Hepatocyte (in vitro differentiated cells): Measurements from ENCODE around the gene BIRC5. TPM values are rescaled to one million over a fixed set of nuclear protein-coding genes. Genes with fewer than 3 reads are reported as not detected.

ENCODE experiments used
- DNase-seq: peaks from one replicate; pipeline ENCODE4 v3.0.0-alpha.2; 2016; ENCODE audit warnings: low spot score
- H2AFZ ChIP-seq: fragments of 200-600 bp; sonication (generic); 2 replicates; pipeline ENCODE4 v1.6.0; 2016; ENCODE audit warnings: antibody characterized with exemption, mild to moderate bottlenecking
- H3K27ac ChIP-seq: fragments of 200-600 bp; sonication (generic); 2 replicates; pipeline ENCODE4 v1.5.1; 2016; ENCODE audit warnings: mild to moderate bottlenecking
- H3K27me3 ChIP-seq: fragments of 200-600 bp; sonication (generic); 2 replicates; pipeline ENCODE4 v1.6.1; 2016
- H3K36me3 ChIP-seq: fragments of 200-600 bp; sonication (generic); replicated peaks from 2 replicates; pipeline ENCODE4 v1.5.1; 2016; ENCODE audit warnings: low read depth; ENCODE audit not compliant: insufficient read depth
- H3K4me1 ChIP-seq: fragments of 200-600 bp; sonication (generic); 2 replicates; pipeline ENCODE4 v1.5.1; 2016; ENCODE audit warnings: mild to moderate bottlenecking, moderate library complexity; ENCODE audit not compliant: insufficient read depth
- H3K4me2 ChIP-seq: fragments of 200-600 bp; sonication (generic); 2 replicates; pipeline ENCODE4 v1.6.0; 2016
- H3K4me3 ChIP-seq: fragments of 200-600 bp; sonication (generic); 2 replicates; pipeline ENCODE4 v1.5.1; 2016; ENCODE audit warnings: mild to moderate bottlenecking
- H3K79me2 ChIP-seq: fragments of 200-600 bp; sonication (generic); 2 replicates; pipeline ENCODE4 v1.6.0; 2017; ENCODE audit warnings: mild to moderate bottlenecking
- H3K9me2 ChIP-seq: fragments of 200-600 bp; sonication (generic); replicated peaks from 2 replicates; pipeline ENCODE4 v1.6.0; 2017; ENCODE audit warnings: mild to moderate bottlenecking; ENCODE audit not compliant: insufficient read depth
- H3K9me3 ChIP-seq: fragments of 200-600 bp; sonication (generic); 2 replicates; pipeline ENCODE4 v1.5.1; 2016; ENCODE audit warnings: low read depth, mild to moderate bottlenecking
- H4K20me1 ChIP-seq: fragments of 200-600 bp; sonication (generic); 2 replicates; pipeline ENCODE4 v1.6.0; 2016; ENCODE audit warnings: mild to moderate bottlenecking; ENCODE audit not compliant: insufficient read depth, poor library complexity, severe bottlenecking
- CTCF ChIP-seq: fragments of 200-600 bp; sonication (generic); IDR thresholded peaks from 2 replicates; pipeline ENCODE4 v1.5.1; 2016; ENCODE audit warnings: antibody characterized with exemption, mild to moderate bottlenecking; ENCODE audit not compliant: poor library complexity
- EZH2 ChIP-seq: fragments of 200-600 bp; sonication (generic); IDR thresholded peaks from 2 replicates; pipeline ENCODE4 v1.6.1; 2016; ENCODE audit warnings: antibody characterized with exemption, mild to moderate bottlenecking, borderline replicate concordance
- EZH2phosphoT487 ChIP-seq: fragments of 200-600 bp; sonication (generic); IDR thresholded peaks from one replicate; pipeline ENCODE4 v1.6.1; 2018; ENCODE audit warnings: antibody characterized with exemption, mild to moderate bottlenecking, low read depth, moderate library complexity; ENCODE audit not compliant: unreplicated experiment, severe bottlenecking
- WGBS: methylation state at CpG from one replicate; pipeline ENCODE4 v1.1.6; 2016; ENCODE audit warnings: low lambda C conversion rate; ENCODE audit errors: missing lambda C conversion rate; 5-methylcytosine and 5-hydroxymethylcytosine counted together
- polyA plus RNA-seq: library from polyadenylated mRNA; unstranded; fragments of >200 nt; fragmentation: Nextera tagmentation; extraction: Ambion mirVana; gene quantifications from 2 replicates; pipeline ENCODE4 v1.2.1, GENCODE V29; 2016
- total RNA-seq: library from RNA; depleted of rRNA; stranded (reverse); fragments of >200 nt; gene quantifications from 2 replicates; pipeline ENCODE4 v1.2.3, GENCODE V29; 2014

BIRC5 gene
- total and polyA plus RNA-seq, 2 experiments from 2014 or later, result 12.4 to 14.6 TPM

- Histone ChIP-seq H3K9me3 (no peaks in the 10 kb centered on the region), H3K27me3 (no peaks in the 10 kb centered on the region), H3K27ac (no peak overlapping the region), H4K20me1 (no peaks in the 10 kb centered on the region), H3K4me3 (no peak overlapping the region), H3K36me3 (no peaks in the 10 kb centered on the region), H3K4me2 (no peak overlapping the region), H3K4me1 (no peaks in the 10 kb centered on the region), H3K9me2 (no peaks in the 10 kb centered on the region), H2AFZ (no peak overlapping the region), H3K79me2 (no peaks in the 10 kb centered on the region)
- 86% methylated on average over 12 of the region's 13 CpGs for WGBS
- no peak for DNase-seq
- TF ChIP-seq EZH2phosphoT487, result no peak
- TF ChIP-seq CTCF, result no peak
Measured at GRCh38 chr17:78241277-78242023, 27.4 kb downstream of the BIRC5 start.

DNA sequence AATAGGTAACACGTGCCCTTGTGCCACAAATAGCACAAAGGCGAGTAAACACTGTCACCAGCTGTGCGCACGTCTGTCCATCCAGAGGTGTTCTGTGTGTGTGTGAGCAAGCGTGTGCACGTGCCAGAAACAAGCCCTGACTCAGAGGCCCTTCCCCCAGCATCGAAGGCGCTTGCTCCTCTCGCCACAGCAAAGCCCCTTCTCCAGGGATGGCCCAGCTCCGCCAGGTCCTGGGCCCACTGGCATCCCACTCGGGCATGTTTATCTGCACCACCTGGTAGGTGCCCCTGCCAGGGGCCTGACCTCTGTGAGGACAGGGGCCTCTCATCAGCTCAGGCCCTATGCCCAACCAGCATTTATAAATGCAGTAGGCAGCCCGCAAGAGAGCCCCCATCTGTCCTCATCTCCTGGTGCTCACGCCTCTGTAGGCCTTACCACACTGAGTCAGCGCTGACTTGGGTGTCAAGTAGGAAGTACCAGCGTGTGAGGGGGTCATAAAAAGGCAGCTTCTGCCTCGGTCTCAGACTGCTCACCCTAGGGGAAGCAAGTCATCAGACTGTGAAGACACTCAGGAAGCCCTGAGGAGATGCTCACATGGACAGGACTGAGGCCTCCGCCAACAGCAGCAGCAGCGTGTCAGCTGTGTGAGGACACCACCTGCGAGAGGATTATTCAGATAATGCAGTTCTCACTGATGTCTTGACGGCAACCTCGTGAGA lies 28.1 kb downstream of the BIRC5 start:
- no peak overlapping the region for H2AFZ ChIP-seq
- no peak for TF ChIP-seq CTCF
- no peak for TF ChIP-seq EZH2phosphoT487
- no peak for TF ChIP-seq EZH2
- H3K4me1 ChIP-seq, result no peaks in the 10 kb centered on the region
- no peak overlapping the region for H3K27ac ChIP-seq
- H3K79me2 ChIP-seq, result no peaks in the 10 kb centered on the region
- H3K9me3 ChIP-seq, result no peaks in the 10 kb centered on the region
- H3K9me2 ChIP-seq, result no peaks in the 10 kb centered on the region
- no peak overlapping the region for H3K4me2 ChIP-seq
- no peaks in the 10 kb centered on the region for H4K20me1 ChIP-seq
- 89% methylated on average over 21 of the region's 21 CpGs for WGBS
- H3K4me3 ChIP-seq, result no peak overlapping the region
- H3K27me3 ChIP-seq, result no peaks in the 10 kb centered on the region
- DNase-seq, result no peak
- no peaks in the 10 kb centered on the region for H3K36me3 ChIP-seq

GRCh38 chr17:78247304-78247703 lies 33.3 kb downstream of the BIRC5 start:
- Histone ChIP-seq H4K20me1 (no peaks in the 10 kb centered on the region), H3K4me2 (no peak overlapping the region), H2AFZ (no peak overlapping the region), H3K4me1 (peaks cover 11% of the 10 kb centered on the region), H3K36me3 (no peaks in the 10 kb centered on the region), H3K27me3 (no peaks in the 10 kb centered on the region), H3K4me3 (no peak overlapping the region), H3K79me2 (no peaks in the 10 kb centered on the region), H3K9me3 (no peaks in the 10 kb centered on the region), H3K27ac (no peak overlapping the region), H3K9me2 (no peaks in the 10 kb centered on the region)
- DNase-seq, result no peak
- WGBS, result 65% methylated on average over 8 of the region's 8 CpGs
- TF ChIP-seq EZH2 (no peak), CTCF (no peak), EZH2phosphoT487 (no peak)
